Hepatocyte (in vitro differentiated cells): ENCODE results near the gene AVPI1. TPM values are rescaled to one million over a fixed set of nuclear protein-coding genes. Genes with fewer than 3 reads are reported as not detected.
"Not testable (repeated sequence)": the region's sequence is repeated elsewhere in the genome, so short reads cannot be mapped to it uniquely, and the experiment has no call there.

Experiments used
- DNase-seq: peaks from one replicate; pipeline ENCODE4 v3.0.0-alpha.2; 2016; ENCODE audit warnings: low spot score
- H2AFZ ChIP-seq: fragments of 200-600 bp; sonication (generic); 2 replicates; pipeline ENCODE4 v1.6.0; 2016; ENCODE audit warnings: antibody characterized with exemption, mild to moderate bottlenecking
- H3K27ac ChIP-seq: fragments of 200-600 bp; sonication (generic); 2 replicates; pipeline ENCODE4 v1.5.1; 2016; ENCODE audit warnings: mild to moderate bottlenecking
- H3K27me3 ChIP-seq: fragments of 200-600 bp; sonication (generic); 2 replicates; pipeline ENCODE4 v1.6.1; 2016
- H3K36me3 ChIP-seq: fragments of 200-600 bp; sonication (generic); replicated peaks from 2 replicates; pipeline ENCODE4 v1.5.1; 2016; ENCODE audit warnings: low read depth; ENCODE audit not compliant: insufficient read depth
- H3K4me1 ChIP-seq: fragments of 200-600 bp; sonication (generic); 2 replicates; pipeline ENCODE4 v1.5.1; 2016; ENCODE audit warnings: mild to moderate bottlenecking, moderate library complexity; ENCODE audit not compliant: insufficient read depth
- H3K4me2 ChIP-seq: fragments of 200-600 bp; sonication (generic); 2 replicates; pipeline ENCODE4 v1.6.0; 2016
- H3K4me3 ChIP-seq: fragments of 200-600 bp; sonication (generic); 2 replicates; pipeline ENCODE4 v1.5.1; 2016; ENCODE audit warnings: mild to moderate bottlenecking
- H3K79me2 ChIP-seq: fragments of 200-600 bp; sonication (generic); 2 replicates; pipeline ENCODE4 v1.6.0; 2017; ENCODE audit warnings: mild to moderate bottlenecking
- H3K9me2 ChIP-seq: fragments of 200-600 bp; sonication (generic); replicated peaks from 2 replicates; pipeline ENCODE4 v1.6.0; 2017; ENCODE audit warnings: mild to moderate bottlenecking; ENCODE audit not compliant: insufficient read depth
- H3K9me3 ChIP-seq: fragments of 200-600 bp; sonication (generic); 2 replicates; pipeline ENCODE4 v1.5.1; 2016; ENCODE audit warnings: low read depth, mild to moderate bottlenecking
- H4K20me1 ChIP-seq: fragments of 200-600 bp; sonication (generic); 2 replicates; pipeline ENCODE4 v1.6.0; 2016; ENCODE audit warnings: mild to moderate bottlenecking; ENCODE audit not compliant: insufficient read depth, poor library complexity, severe bottlenecking
- EZH2 ChIP-seq: fragments of 200-600 bp; sonication (generic); IDR thresholded peaks from 2 replicates; pipeline ENCODE4 v1.6.1; 2016; ENCODE audit warnings: antibody characterized with exemption, mild to moderate bottlenecking, borderline replicate concordance
- EZH2phosphoT487 ChIP-seq: fragments of 200-600 bp; sonication (generic); IDR thresholded peaks from one replicate; pipeline ENCODE4 v1.6.1; 2018; ENCODE audit warnings: antibody characterized with exemption, mild to moderate bottlenecking, low read depth, moderate library complexity; ENCODE audit not compliant: unreplicated experiment, severe bottlenecking
- WGBS: methylation state at CpG from one replicate; pipeline ENCODE4 v1.1.6; 2016; ENCODE audit warnings: low lambda C conversion rate; ENCODE audit errors: missing lambda C conversion rate; 5-methylcytosine and 5-hydroxymethylcytosine counted together
- polyA plus RNA-seq: library from polyadenylated mRNA; unstranded; fragments of >200 nt; fragmentation: Nextera tagmentation; extraction: Ambion mirVana; gene quantifications from 2 replicates; pipeline ENCODE4 v1.2.1, GENCODE V29; 2016
- total RNA-seq: library from RNA; depleted of rRNA; stranded (reverse); fragments of >200 nt; gene quantifications from 2 replicates; pipeline ENCODE4 v1.2.3, GENCODE V29; 2014
- TF ChIP-seq, protein P1 (sequence below): fragments of 200-600 bp; sonication (generic); IDR thresholded peaks from 2 replicates; pipeline ENCODE4 v1.5.1; 2016; ENCODE audit warnings: antibody characterized with exemption, mild to moderate bottlenecking; ENCODE audit not compliant: poor library complexity

AVPI1 gene
- total and polyA plus RNA-seq, 2 experiments from 2014 or later: 26.4 to 34.1 TPM

- H3K4me1 ChIP-seq: peaks cover 22% of the 10 kb centered on the region
- H3K9me3 ChIP-seq: no peaks in the 10 kb centered on the region
- H3K36me3 ChIP-seq: no peaks in the 10 kb centered on the region
- no peak overlapping the region for H3K4me2 ChIP-seq
- DNase-seq: no peak
- no peak overlapping the region for H3K4me3 ChIP-seq
- no peak overlapping the region for H3K27ac ChIP-seq
- H3K79me2 ChIP-seq: peaks cover 80% of the 10 kb centered on the region
- WGBS: 97% methylated on average over 4 of the region's 4 CpGs
- peaks cover 12% of the 10 kb centered on the region for H4K20me1 ChIP-seq
- H2AFZ ChIP-seq: no peak overlapping the region
- H3K9me2 ChIP-seq: no peaks in the 10 kb centered on the region
- no peak for TF ChIP-seq EZH2
- TF ChIP-seq, protein P1, sequence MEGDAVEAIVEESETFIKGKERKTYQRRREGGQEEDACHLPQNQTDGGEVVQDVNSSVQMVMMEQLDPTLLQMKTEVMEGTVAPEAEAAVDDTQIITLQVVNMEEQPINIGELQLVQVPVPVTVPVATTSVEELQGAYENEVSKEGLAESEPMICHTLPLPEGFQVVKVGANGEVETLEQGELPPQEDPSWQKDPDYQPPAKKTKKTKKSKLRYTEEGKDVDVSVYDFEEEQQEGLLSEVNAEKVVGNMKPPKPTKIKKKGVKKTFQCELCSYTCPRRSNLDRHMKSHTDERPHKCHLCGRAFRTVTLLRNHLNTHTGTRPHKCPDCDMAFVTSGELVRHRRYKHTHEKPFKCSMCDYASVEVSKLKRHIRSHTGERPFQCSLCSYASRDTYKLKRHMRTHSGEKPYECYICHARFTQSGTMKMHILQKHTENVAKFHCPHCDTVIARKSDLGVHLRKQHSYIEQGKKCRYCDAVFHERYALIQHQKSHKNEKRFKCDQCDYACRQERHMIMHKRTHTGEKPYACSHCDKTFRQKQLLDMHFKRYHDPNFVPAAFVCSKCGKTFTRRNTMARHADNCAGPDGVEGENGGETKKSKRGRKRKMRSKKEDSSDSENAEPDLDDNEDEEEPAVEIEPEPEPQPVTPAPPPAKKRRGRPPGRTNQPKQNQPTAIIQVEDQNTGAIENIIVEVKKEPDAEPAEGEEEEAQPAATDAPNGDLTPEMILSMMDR: no peak
- no peak for TF ChIP-seq EZH2phosphoT487
- no peaks in the 10 kb centered on the region for H3K27me3 ChIP-seq
These were observed 42.1 kb downstream of the AVPI1 start for GRCh38 chr10:97644936-97645335.

DNA sequence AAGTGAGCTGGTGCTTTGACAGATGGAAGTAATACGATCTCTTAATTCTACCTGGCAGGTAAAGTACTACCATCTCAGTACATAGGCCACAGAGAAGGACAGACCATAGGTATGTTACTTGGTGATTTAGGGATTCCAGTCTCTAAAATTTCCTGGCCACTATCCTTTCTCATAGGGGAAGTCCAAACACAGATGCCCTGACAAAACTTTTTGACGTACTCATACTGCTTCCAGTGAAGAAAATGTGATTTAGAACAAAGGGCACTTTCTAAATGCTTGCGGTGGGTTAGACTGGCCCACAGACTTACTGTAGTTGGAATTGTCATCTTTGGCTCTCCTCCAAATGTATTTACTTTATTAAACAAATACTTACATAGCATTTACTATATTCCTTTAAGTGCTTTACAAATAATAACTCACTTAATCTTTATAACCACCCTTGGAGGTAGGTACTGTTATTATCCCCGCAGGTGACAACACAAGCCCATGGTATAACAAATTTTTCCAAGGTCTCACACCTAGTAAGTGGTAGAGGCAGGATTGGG is 43.5 kb downstream of the AVPI1 start:
- no peak for DNase-seq
- Histone ChIP-seq H3K27me3 (no peaks in the 10 kb centered on the region), H2AFZ (no peak overlapping the region), H3K4me2 (peak overlapping the region; percentile 90), H3K36me3 (no peaks in the 10 kb centered on the region), H3K4me1 (peaks cover 19% of the 10 kb centered on the region), H3K9me3 (no peaks in the 10 kb centered on the region), H3K9me2 (no peaks in the 10 kb centered on the region), H3K4me3 (no peak overlapping the region), H3K27ac (peak overlapping the region; percentile 2), H4K20me1 (peaks cover 12% of the 10 kb centered on the region), H3K79me2 (peaks cover 73% of the 10 kb centered on the region)
- no peak for TF ChIP-seq EZH2phosphoT487
- TF ChIP-seq, protein P1: no peak
- TF ChIP-seq EZH2: no peak
- 82% methylated on average over 4 of the region's 4 CpGs for WGBS

DNA sequence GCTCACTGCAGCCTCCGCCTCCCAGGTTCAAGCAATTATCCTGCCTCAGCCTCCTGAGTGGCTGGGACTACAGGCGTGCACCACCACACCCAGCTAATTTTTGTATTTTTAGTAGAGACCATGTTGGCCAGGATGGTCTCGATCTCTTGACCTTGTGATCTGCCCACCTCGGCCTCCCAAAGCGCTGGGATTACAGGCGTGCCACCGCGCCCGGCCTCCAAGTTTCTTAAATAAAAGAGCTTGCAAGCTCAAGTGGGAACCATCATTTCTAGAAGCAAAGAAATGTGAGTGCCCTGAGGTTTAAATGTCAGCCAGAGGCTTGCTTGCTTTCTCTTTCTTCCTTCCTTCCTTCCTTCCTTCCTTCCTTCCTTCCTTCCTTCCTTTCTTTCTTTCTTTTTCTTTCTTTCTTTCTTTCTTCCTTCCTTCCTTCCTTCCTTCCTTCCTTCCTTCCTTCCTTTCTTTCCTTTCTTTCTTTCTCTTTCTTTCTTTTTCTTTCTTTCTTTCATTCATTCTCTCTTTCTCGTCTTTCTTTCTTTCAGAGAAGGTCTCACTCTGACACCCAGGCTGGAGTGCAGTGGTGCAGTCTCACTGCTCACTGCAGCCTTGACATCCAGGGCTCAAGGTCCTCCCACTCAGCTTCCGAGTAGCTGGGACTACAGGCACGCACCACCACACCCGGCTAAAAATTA is 44.4 kb downstream of the AVPI1 start:
- not testable (repeated sequence) for H2AFZ ChIP-seq, DNase-seq, H3K27ac ChIP-seq, H3K4me3 ChIP-seq, H3K27me3 ChIP-seq, H3K9me3 ChIP-seq, H3K9me2 ChIP-seq, H3K36me3 ChIP-seq
- Histone ChIP-seq H4K20me1 (peaks cover 12% of the 10 kb centered on the region), H3K4me1 (peaks cover 13% of the 10 kb centered on the region), H3K79me2 (peaks cover 65% of the 10 kb centered on the region), H3K4me2 (peak overlapping the region; percentile 90)
- 91% methylated on average over 13 of the region's 13 CpGs for WGBS

DNA sequence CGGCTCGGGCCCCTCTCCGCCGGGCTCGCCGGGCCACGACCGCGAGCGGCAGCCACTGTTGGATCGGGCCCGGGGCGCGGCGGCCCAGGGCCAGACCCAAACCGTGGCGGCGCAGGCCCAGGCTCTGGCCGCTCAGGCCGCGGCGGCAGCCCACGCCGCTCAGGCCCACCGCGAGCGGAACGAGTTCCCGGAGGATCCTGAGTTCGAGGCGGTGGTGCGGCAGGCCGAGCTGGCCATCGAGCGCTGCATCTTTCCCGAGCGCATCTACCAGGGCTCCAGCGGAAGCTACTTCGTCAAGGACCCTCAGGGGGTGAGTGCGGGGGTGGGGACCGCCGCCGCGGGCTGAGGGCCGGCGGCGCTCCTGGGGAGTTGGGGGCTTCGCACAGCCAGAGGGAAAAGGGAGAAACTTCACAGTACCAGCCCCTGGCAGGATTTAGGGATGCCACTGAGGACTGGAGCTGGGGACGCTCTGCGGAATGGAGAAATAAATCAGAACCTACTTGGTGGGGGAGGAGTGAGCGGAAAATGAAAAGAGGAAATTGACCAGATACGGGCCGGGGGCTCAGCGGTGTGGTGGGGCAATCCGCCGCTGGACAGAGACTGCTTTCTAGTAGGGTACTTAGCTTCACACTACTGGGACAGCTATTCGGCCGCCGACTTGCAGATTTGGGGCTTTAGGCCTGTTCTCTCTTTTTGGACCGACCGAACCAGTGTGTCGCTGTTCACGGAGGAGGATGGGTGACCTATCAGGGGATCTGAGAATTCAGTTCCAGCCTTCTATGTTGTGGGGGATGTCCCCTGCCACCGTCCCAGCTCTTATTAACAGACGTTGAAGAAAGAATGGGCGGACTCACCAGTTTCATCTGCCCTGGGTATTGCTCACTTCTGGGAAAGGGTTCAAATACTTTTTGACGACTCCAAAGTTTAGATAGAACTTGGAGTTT is 45.9 kb downstream of the AVPI1 start:
- peak overlapping the region; percentile 36 for H2AFZ ChIP-seq
- no peaks in the 10 kb centered on the region for H3K9me2 ChIP-seq
- peak overlapping the region; percentile 92 for H3K27ac ChIP-seq
- H3K9me3 ChIP-seq: no peaks in the 10 kb centered on the region
- H3K79me2 ChIP-seq: peaks cover 51% of the 10 kb centered on the region
- peak; percentile 44 for DNase-seq
- no peaks in the 10 kb centered on the region for H3K36me3 ChIP-seq
- no peak for TF ChIP-seq EZH2
- TF ChIP-seq, protein P1: no peak
- peak overlapping the region; percentile 99 for H3K4me3 ChIP-seq
- peaks cover 12% of the 10 kb centered on the region for H4K20me1 ChIP-seq
- no peaks in the 10 kb centered on the region for H3K27me3 ChIP-seq
- 2% methylated on average over 61 of the region's 67 CpGs for WGBS
- peaks cover 13% of the 10 kb centered on the region for H3K4me1 ChIP-seq
- H3K4me2 ChIP-seq: peak overlapping the region; percentile 90
